GM12872 (cell line): ENCODE data around the gene ACADVL.

Source experiments
- TF ChIP-seq, protein P1 (sequence below): IDR thresholded peaks from 3 replicates; pipeline ENCODE4 v1.5.1; 2011; ENCODE audit warnings: low read depth, mild to moderate bottlenecking, low read length, moderate library complexity; ENCODE audit not compliant: insufficient read depth

Gene ACADVL

DNA sequence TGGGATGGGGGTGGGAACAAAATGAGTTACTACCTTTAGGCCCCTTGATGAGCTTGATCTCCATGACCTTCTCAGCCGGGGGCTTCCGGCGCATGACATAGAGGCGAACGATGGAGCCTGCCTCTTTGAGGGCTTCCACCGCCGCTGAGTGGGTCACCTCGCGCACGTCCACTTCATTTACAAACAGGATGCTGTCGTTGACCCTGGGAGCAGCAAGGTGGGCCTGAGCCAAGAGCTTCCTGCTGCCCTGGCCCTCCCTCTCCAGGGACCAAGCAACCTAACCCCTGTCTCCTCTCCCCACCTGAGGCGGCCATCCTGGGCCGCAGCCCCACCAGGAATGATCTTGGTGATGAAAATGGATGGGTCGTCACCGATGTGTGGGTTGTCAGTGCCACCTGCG is 16.3 kb upstream of the ACADVL start:
- TF ChIP-seq, protein P1, sequence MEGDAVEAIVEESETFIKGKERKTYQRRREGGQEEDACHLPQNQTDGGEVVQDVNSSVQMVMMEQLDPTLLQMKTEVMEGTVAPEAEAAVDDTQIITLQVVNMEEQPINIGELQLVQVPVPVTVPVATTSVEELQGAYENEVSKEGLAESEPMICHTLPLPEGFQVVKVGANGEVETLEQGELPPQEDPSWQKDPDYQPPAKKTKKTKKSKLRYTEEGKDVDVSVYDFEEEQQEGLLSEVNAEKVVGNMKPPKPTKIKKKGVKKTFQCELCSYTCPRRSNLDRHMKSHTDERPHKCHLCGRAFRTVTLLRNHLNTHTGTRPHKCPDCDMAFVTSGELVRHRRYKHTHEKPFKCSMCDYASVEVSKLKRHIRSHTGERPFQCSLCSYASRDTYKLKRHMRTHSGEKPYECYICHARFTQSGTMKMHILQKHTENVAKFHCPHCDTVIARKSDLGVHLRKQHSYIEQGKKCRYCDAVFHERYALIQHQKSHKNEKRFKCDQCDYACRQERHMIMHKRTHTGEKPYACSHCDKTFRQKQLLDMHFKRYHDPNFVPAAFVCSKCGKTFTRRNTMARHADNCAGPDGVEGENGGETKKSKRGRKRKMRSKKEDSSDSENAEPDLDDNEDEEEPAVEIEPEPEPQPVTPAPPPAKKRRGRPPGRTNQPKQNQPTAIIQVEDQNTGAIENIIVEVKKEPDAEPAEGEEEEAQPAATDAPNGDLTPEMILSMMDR = no peak

DNA sequence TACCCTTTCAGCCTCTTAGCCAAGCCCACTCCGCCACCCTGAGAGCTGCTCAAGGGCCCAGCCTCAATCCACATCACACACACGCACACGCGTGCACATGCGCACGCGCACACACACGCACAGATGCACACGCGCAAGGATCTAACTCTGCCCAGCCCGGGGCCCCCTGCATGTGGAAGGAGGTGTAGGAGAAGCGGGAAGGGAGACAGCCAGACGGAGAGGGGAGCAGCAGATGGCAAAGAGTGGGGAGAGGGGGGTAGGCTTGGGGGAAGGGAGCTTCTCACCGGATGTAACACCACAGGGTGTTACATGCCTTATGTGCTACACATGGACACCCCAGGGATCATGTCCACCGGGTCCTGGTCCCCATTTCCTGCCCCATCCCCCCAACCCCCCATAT is 15.4 kb upstream of the ACADVL start:
- TF ChIP-seq, protein P1 = no peak

DNA sequence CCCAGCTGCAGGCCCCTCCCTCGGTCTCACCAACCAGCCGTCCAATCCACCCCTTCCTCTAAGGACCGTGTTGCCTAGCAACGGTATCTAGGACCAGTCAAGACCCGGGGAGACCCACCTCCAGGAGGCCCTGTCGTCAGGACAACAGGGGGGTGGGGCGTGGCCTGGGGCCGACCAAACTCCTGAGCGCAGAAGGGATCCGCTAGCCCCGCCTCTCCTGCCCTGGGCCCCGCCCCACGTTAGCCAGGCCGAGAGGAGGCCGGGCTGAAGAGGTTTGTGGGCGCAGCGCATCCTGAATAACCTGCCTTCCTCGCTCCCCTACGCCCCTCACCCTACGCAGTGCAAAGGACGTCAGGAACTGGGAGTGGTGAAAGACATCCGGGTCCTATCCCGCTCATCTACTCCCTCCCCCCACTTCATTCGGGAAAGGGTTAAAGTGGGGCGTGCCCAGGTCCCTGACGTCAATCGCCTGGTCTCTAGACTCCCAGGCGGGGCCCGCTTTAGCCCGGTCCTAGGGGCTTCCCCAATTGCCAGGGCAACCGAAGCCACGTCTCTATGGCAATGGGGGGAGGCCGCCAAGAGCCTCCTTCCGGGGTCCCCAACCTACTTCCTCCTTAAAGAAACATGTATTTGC is 14.8 kb upstream of the ACADVL start:
- TF ChIP-seq, protein P1 = no peak

DNA sequence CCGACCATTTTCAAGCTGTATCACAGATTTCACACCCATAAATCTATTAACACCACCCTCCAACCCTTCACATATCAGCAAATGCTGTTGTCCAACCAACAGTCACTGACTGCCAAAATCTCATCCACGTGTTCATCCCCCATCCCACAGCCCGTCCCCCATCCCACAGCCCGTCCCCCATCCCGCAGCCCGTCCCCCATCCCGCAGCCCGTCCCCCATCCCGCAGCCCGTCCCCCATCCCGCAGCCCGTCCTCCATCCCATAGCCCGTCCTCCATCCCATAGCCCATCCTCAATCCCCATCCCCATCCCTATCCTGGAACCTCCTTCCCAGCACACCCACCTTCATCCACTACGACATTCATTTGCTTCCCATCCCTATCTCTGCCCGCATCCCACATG is 14.2 kb upstream of the ACADVL start:
- TF ChIP-seq, protein P1 = no peak

DNA sequence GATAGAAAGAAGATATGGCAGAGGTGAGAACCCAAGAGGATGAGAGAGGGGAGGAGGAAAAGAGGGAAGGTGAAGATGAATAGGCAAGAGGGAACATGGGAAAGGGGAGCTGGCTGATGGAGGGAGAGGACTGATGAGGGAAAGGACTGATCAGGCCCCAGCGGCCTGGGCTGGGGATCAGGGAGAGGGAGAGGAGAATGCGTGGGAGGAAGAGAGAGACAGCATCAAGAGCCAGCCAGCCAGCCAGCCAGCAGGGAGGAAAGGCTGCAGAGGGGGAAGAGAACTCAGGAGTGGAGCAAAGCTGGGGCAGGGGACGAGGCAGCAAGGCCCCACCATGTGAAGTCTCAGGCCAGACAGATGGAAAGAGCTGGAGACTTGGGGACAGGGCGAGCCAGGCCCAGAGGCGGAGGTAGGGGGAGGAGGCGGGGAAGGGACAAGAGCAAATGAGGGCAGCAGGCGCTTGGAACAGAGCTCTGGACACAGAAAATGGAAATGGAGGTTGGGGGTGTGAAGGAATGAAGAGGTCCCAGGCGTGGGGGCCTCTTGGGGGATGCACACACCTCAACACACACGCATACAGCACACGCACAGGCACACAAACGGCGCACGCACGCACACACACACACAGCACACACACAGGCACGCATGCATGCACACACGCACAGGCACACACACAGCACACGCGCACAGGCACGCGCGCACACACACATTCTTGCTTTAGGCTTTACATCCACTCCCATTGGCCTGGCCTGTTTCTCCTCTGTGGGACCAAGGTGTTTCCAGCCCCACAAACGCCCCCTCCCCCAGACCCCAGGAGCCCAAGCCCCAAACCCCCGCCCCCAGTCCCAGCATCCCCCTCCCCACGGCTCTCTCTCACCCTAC is 12.4 kb upstream of the ACADVL start:
- TF ChIP-seq, protein P1 = no peak

DNA sequence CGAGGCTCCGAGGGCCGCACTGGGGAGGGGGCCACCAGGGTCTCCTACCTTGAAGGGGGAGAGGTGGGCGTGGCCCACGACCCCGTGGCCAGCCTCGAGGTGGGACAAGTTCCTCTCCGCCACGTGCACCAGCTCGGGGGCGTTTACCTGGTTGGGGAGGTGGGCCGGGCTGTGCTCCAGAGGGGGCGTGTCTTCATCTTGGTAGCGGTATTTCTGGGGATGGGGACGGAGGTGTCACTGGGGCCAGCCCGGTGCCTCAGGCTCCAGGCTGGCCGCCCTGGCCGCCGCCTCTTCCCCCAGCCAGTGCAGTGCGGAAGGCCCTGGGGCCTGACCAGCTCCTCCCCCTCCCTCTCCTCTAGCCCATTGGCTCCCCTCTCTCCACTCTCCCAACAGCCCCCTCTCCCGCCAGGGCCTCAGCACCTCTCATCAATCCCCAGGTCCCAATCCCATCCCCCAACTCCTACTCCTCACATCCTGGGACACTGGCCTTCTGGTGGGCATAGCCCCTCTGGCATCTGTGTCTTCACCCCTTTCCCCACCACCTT is 11.6 kb upstream of the ACADVL start:
- TF ChIP-seq, protein P1 = no peak

DNA sequence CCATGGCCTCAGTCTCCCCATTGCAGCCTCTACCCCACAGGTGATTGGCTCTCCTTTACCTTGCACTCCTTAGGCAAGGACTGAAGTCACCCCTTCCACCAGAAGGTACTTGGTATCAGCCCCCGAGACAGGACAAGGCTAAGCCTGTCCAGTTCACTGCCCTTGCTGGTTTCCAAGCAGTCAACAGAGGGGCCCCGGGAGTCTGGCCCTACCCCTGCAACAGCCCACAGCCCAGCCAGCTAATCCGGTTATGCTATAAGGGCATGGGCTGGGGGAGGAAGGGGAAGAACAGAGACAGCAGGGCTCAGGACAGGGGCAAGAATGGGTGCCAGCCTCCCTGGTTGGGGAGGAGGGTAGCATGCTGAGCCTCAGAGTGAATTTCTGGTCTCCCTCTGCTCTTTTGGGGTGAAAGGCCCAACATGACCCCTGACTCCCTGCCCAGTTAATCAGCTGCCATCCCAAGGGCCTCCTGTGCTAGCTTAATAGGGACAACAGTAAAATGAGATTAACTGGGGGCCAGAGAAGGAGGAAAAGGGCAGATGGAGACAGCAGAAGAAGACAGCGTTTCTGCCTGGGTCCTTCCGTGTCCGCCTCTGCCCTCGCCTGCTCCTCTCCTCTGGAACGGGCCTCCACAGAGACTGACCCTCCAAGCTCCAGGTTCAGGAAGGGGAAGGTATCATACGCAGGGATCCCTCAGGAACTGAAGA is 10.8 kb upstream of the ACADVL start:
- TF ChIP-seq, protein P1 = no peak
